Measurements from ENCODE around the gene TAGLN.

TAGLN gene

GRCh38 chr11:117171007-117171403 lies 28.2 kb upstream of the TAGLN start:
- TF ChIP-seq EZH2phosphoT487 (IDR thresholded peaks at IDR 0.05; ENCODE audit: low read length) (no peak), EZH2 (optimal IDR thresholded peaks at IDR 0.05; ENCODE audit: low read depth, low read length) (no peak), CTCF (IDR thresholded peaks at IDR 0.05; ENCODE audit: low read length) (no peak)
- H3K9me3 ChIP-seq (replicated peaks; ENCODE audit: insufficient read depth, low read length), result no peaks in the 10 kb centered on the region
- H3K9ac ChIP-seq (ENCODE audit: low read length), result no peak overlapping the region
- no peak overlapping the region for H3K4me2 ChIP-seq (ENCODE audit: low read depth, low read length)
- no peak overlapping the region for H3K27ac ChIP-seq (ENCODE audit: low read length)
- no peak overlapping the region for H3K4me3 ChIP-seq (ENCODE audit: low read length)
- H3K4me1 ChIP-seq (ENCODE audit: low read length), result no peaks in the 10 kb centered on the region
- no peak for DNase-seq
- H3K27me3 ChIP-seq (replicated peaks; ENCODE audit: insufficient read depth, low read length), result no peaks in the 10 kb centered on the region
- no peaks in the 10 kb centered on the region; the same call in 1 of the 2 replicates for H3K79me2 ChIP-seq (ENCODE audit: low read length)
- H3K36me3 ChIP-seq (replicated peaks; ENCODE audit: insufficient read depth, low read length), result peaks cover 9% of the 10 kb centered on the region; the same call in 1 of the 2 replicates
- H4K20me1 ChIP-seq (ENCODE audit: insufficient read depth, low read length), result no peaks in the 10 kb centered on the region
- no peaks in the 10 kb centered on the region for H3K9me2 ChIP-seq (replicated peaks; ENCODE audit: insufficient read depth, low read length)
- no peak overlapping the region for H2AFZ ChIP-seq (ENCODE audit: low read length)
- H3F3A ChIP-seq (ENCODE audit: insufficient read depth, low read length), result peaks cover 7% of the 10 kb centered on the region; the same call in 1 of the 2 replicates

- TF ChIP-seq CTCF (IDR thresholded peaks at IDR 0.05; ENCODE audit: low read length), result no peak
- no peak for TF ChIP-seq EZH2 (optimal IDR thresholded peaks at IDR 0.05; ENCODE audit: low read depth, low read length)
- Histone ChIP-seq H4K20me1 (ENCODE audit: insufficient read depth, low read length) (no peaks in the 10 kb centered on the region), H3K9me3 (replicated peaks; ENCODE audit: insufficient read depth, low read length) (no peaks in the 10 kb centered on the region), H3K9me2 (replicated peaks; ENCODE audit: insufficient read depth, low read length) (no peaks in the 10 kb centered on the region), H3K27ac (ENCODE audit: low read length) (no peak overlapping the region), H3K27me3 (replicated peaks; ENCODE audit: insufficient read depth, low read length) (no peaks in the 10 kb centered on the region), H3K4me2 (ENCODE audit: low read depth, low read length) (no peak overlapping the region), H3K4me1 (ENCODE audit: low read length) (no peaks in the 10 kb centered on the region), H3K36me3 (replicated peaks; ENCODE audit: insufficient read depth, low read length) (peaks cover 7% of the 10 kb centered on the region; the same call in 1 of the 2 replicates), H2AFZ (ENCODE audit: low read length) (no peak overlapping the region), H3K4me3 (ENCODE audit: low read length) (no peak overlapping the region), H3K79me2 (ENCODE audit: low read length) (no peaks in the 10 kb centered on the region; the same call in 1 of the 2 replicates), H3K9ac (ENCODE audit: low read length) (no peak overlapping the region), H3F3A (ENCODE audit: insufficient read depth, low read length) (peaks cover 7% of the 10 kb centered on the region; the same call in 1 of the 2 replicates)
- DNase-seq, result no peak
Observed at GRCh38 chr11:117171404-117172061, 27.6 kb upstream of the TAGLN start.

- DNase-seq, result no peak
- TF ChIP-seq CTCF (IDR thresholded peaks at IDR 0.05; ENCODE audit: low read length) (no peak), EZH2phosphoT487 (IDR thresholded peaks at IDR 0.05; ENCODE audit: low read length) (no peak), EZH2 (optimal IDR thresholded peaks at IDR 0.05; ENCODE audit: low read depth, low read length) (no peak)
- H3K27me3 ChIP-seq (replicated peaks; ENCODE audit: insufficient read depth, low read length), result no peaks in the 10 kb centered on the region
- 0 out of 2 replicates have a peak, but pooled peaks cover 2% of the 10 kb centered on the region for H3K36me3 ChIP-seq (replicated peaks; ENCODE audit: insufficient read depth, low read length)
- H2AFZ ChIP-seq (ENCODE audit: low read length), result no peak overlapping the region
- H3K4me3 ChIP-seq (ENCODE audit: low read length), result no peak overlapping the region
- no peak overlapping the region for H3K27ac ChIP-seq (ENCODE audit: low read length)
- H3K4me1 ChIP-seq (ENCODE audit: low read length), result no peaks in the 10 kb centered on the region
- no peak overlapping the region for H3K4me2 ChIP-seq (ENCODE audit: low read depth, low read length)
- H3K9me2 ChIP-seq (replicated peaks; ENCODE audit: insufficient read depth, low read length), result no peaks in the 10 kb centered on the region
- H3K9me3 ChIP-seq (replicated peaks; ENCODE audit: insufficient read depth, low read length), result no peaks in the 10 kb centered on the region
- no peaks in the 10 kb centered on the region for H3K79me2 ChIP-seq (ENCODE audit: low read length)
- H3K9ac ChIP-seq (ENCODE audit: low read length), result no peak overlapping the region
- no peaks in the 10 kb centered on the region for H4K20me1 ChIP-seq (ENCODE audit: insufficient read depth, low read length)
- H3F3A ChIP-seq (ENCODE audit: insufficient read depth, low read length), result peaks cover 7% of the 10 kb centered on the region; the same call in 1 of the 2 replicates
Observed at GRCh38 chr11:117172724-117173421, 26.3 kb upstream of the TAGLN start.

Data from MM.1S (cell line).